ENCODE results near the gene PDS5B. TPM values are rescaled to one million over a fixed set of nuclear protein-coding genes. Genes with fewer than 3 reads are reported as not detected.
"Not testable (repeated sequence)": the region's sequence is repeated elsewhere in the genome, so short reads cannot be mapped to it uniquely, and the experiment has no call there.

The PDS5B gene
- total RNA-seq, 1 donor from 2014 or later: 49.0 TPM

DNA sequence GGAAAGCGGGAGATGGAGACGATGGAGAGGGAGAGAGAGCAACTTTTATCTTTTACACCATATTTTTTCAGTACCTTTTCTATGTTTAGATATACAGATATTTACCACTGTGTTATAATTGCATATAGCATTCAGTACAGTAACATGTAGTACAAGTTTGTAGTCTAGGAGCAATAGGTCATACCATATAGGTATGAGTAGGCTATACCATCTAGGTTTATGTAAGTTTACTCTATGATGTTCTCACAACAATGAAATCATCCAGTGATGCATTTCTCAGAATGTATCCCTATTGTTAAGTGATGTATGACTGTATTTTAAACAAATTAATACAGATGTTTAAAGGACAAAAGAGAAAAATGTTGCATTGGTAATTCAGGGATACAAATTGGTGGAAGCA is 136.1 kb downstream of the PDS5B start:
- TF ChIP-seq, protein P1, sequence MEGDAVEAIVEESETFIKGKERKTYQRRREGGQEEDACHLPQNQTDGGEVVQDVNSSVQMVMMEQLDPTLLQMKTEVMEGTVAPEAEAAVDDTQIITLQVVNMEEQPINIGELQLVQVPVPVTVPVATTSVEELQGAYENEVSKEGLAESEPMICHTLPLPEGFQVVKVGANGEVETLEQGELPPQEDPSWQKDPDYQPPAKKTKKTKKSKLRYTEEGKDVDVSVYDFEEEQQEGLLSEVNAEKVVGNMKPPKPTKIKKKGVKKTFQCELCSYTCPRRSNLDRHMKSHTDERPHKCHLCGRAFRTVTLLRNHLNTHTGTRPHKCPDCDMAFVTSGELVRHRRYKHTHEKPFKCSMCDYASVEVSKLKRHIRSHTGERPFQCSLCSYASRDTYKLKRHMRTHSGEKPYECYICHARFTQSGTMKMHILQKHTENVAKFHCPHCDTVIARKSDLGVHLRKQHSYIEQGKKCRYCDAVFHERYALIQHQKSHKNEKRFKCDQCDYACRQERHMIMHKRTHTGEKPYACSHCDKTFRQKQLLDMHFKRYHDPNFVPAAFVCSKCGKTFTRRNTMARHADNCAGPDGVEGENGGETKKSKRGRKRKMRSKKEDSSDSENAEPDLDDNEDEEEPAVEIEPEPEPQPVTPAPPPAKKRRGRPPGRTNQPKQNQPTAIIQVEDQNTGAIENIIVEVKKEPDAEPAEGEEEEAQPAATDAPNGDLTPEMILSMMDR (IDR thresholded peaks at IDR 0.05): no peak
- Mint-ChIP-seq H3K4me1 (ENCODE audit: low read depth) (peaks cover 29% of the 10 kb centered on the region), H3K9me3 (ENCODE audit: low read depth) (no peaks in the 10 kb centered on the region), H3K27me3 (ENCODE audit: low read depth) (no peaks in the 10 kb centered on the region), H3K36me3 (ENCODE audit: low read depth) (peaks cover 2% of the 10 kb centered on the region), H3K27ac (ENCODE audit: unreplicated experiment) (no peak overlapping the region), H3K4me3 (ENCODE audit: unreplicated experiment) (no peak overlapping the region)
- DNase-seq (ENCODE audit: low spot score): no peak

DNA sequence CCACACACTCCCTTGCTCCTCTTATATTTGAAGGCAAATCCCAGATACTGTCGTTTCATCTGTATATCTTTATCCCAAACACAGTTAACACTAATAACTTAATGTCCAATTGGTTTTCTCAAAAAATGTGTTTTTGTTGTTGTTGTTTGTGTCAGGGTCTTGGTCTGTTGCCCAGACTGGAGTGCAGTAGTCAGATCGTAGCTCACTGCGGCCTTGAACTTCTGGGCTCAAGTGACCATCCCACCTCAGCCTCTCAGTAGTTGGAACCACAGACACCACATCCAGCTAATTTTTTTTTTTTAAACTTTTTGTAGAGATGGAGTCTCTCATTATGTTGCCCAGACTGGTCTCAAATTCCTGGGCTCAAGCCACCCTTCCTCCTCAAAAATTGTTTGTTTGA is 137.7 kb downstream of the PDS5B start:
- H3K9me3 Mint-ChIP-seq (ENCODE audit: low read depth): no peaks in the 10 kb centered on the region
- TF ChIP-seq, protein P1 (IDR thresholded peaks at IDR 0.05): no peak
- peaks cover 2% of the 10 kb centered on the region for H3K36me3 Mint-ChIP-seq (ENCODE audit: low read depth)
- no peak overlapping the region for H3K4me3 Mint-ChIP-seq (ENCODE audit: unreplicated experiment)
- H3K27ac Mint-ChIP-seq (ENCODE audit: unreplicated experiment): peak overlapping the region; percentile 12
- H3K27me3 Mint-ChIP-seq (ENCODE audit: low read depth): no peaks in the 10 kb centered on the region
- DNase-seq (ENCODE audit: low spot score): no peak
- peaks cover 32% of the 10 kb centered on the region for H3K4me1 Mint-ChIP-seq (ENCODE audit: low read depth)

- H3K4me3 Mint-ChIP-seq (ENCODE audit: unreplicated experiment): no peak overlapping the region
- DNase-seq (ENCODE audit: low spot score): no peak
- peaks cover 6% of the 10 kb centered on the region for H3K9me3 Mint-ChIP-seq (ENCODE audit: low read depth)
- peaks cover 43% of the 10 kb centered on the region for H3K4me1 Mint-ChIP-seq (ENCODE audit: low read depth)
- peaks cover 2% of the 10 kb centered on the region for H3K36me3 Mint-ChIP-seq (ENCODE audit: low read depth)
- H3K27ac Mint-ChIP-seq (ENCODE audit: unreplicated experiment): no peak overlapping the region
- TF ChIP-seq, protein P1 (IDR thresholded peaks at IDR 0.05): no peak
- no peaks in the 10 kb centered on the region for H3K27me3 Mint-ChIP-seq (ENCODE audit: low read depth)
Measured at GRCh38 chr13:32726374-32727037, 140.3 kb downstream of the PDS5B start.

GRCh38 chr13:32728327-32728726 is 142.1 kb downstream of the PDS5B start:
- Mint-ChIP-seq H3K4me3 (ENCODE audit: unreplicated experiment) (no peak overlapping the region), H3K27ac (ENCODE audit: unreplicated experiment) (no peak overlapping the region), H3K4me1 (ENCODE audit: low read depth) (peaks cover 43% of the 10 kb centered on the region), H3K27me3 (ENCODE audit: low read depth) (no peaks in the 10 kb centered on the region), H3K9me3 (ENCODE audit: low read depth) (peaks cover 6% of the 10 kb centered on the region), H3K36me3 (ENCODE audit: low read depth) (no peaks in the 10 kb centered on the region)
- no peak for DNase-seq (ENCODE audit: low spot score)
- TF ChIP-seq, protein P1 (IDR thresholded peaks at IDR 0.05): no peak

- peaks cover 37% of the 10 kb centered on the region for H3K4me1 Mint-ChIP-seq (ENCODE audit: low read depth)
- H3K27me3 Mint-ChIP-seq (ENCODE audit: low read depth); H3K36me3 Mint-ChIP-seq (ENCODE audit: low read depth); DNase-seq (ENCODE audit: low spot score); H3K9me3 Mint-ChIP-seq (ENCODE audit: low read depth); H3K4me3 Mint-ChIP-seq (ENCODE audit: unreplicated experiment); H3K27ac Mint-ChIP-seq (ENCODE audit: unreplicated experiment): not testable (repeated sequence)
Measured at GRCh38 chr13:32729097-32729496, 142.8 kb downstream of the PDS5B start.

- Mint-ChIP-seq H3K27me3 (ENCODE audit: low read depth) (no peaks in the 10 kb centered on the region), H3K4me3 (ENCODE audit: unreplicated experiment) (no peak overlapping the region), H3K4me1 (ENCODE audit: low read depth) (peaks cover 45% of the 10 kb centered on the region), H3K27ac (ENCODE audit: unreplicated experiment) (peak overlapping the region; percentile 74), H3K36me3 (ENCODE audit: low read depth) (no peaks in the 10 kb centered on the region), H3K9me3 (ENCODE audit: low read depth) (peaks cover 6% of the 10 kb centered on the region)
- TF ChIP-seq, protein P1 (IDR thresholded peaks at IDR 0.05): no peak
- no peak for DNase-seq (ENCODE audit: low spot score)
Measured at GRCh38 chr13:32731074-32731473, 144.8 kb downstream of the PDS5B start.
